HG03460 (cell line): ENCODE results near the gene APAF1.

ENCODE experiments used
- ATAC-seq: cut with Tn5 transposase; IDR thresholded peaks from one replicate; pipeline ENCODE4 v1.9.1; 2021; ENCODE audit not compliant: unreplicated experiment

APAF1 gene

GRCh38 chr12:98725476-98726247, 80.6 kb downstream of the APAF1 start:
- peak; percentile 78 for ATAC-seq

GRCh38 chr12:98727196-98727595, 82.1 kb downstream of the APAF1 start:
- no peak for ATAC-seq

- no peak for ATAC-seq
Observed at GRCh38 chr12:98730412-98730811, 85.3 kb downstream of the APAF1 start.

- no peak for ATAC-seq
Observed at GRCh38 chr12:98733667-98734350, 88.7 kb downstream of the APAF1 start.

- no peak for ATAC-seq
Observed at GRCh38 chr12:98735821-98736220, 90.7 kb downstream of the APAF1 start.

GRCh38 chr12:98736352-98737321, 91.5 kb downstream of the APAF1 start:
- ATAC-seq = no peak

- ATAC-seq = no peak
Observed at GRCh38 chr12:98737322-98737712, 92.2 kb downstream of the APAF1 start.

- ATAC-seq = no peak
Observed at GRCh38 chr12:98738002-98738401, 92.9 kb downstream of the APAF1 start.

GRCh38 chr12:98738539-98738938, 93.4 kb downstream of the APAF1 start:
- no peak for ATAC-seq

- no peak for ATAC-seq
Observed at GRCh38 chr12:98740751-98741150, 95.7 kb downstream of the APAF1 start.

GRCh38 chr12:98741196-98741555, 96.1 kb downstream of the APAF1 start:
- no peak for ATAC-seq

GRCh38 chr12:98741556-98742265, 96.6 kb downstream of the APAF1 start:
- ATAC-seq = no peak

GRCh38 chr12:98743362-98743953, 98.4 kb downstream of the APAF1 start:
- ATAC-seq = no peak

- ATAC-seq = no peak
Observed at GRCh38 chr12:98744680-98745079, 99.6 kb downstream of the APAF1 start.

GRCh38 chr12:98745578-98746391, 100.7 kb downstream of the APAF1 start:
- ATAC-seq = no peak

- ATAC-seq = no peak
Observed at GRCh38 chr12:98748463-98748862, 103.4 kb downstream of the APAF1 start.

- ATAC-seq = no peak
Observed at GRCh38 chr12:98750511-98750910, 105.4 kb downstream of the APAF1 start.

GRCh38 chr12:98751580-98752115, 106.6 kb downstream of the APAF1 start:
- no peak for ATAC-seq

GRCh38 chr12:98752726-98753125, 107.6 kb downstream of the APAF1 start:
- ATAC-seq = no peak
